ENCODE results near the gene AUTS2. TPM values are rescaled to one million over a fixed set of nuclear protein-coding genes. Genes with fewer than 3 reads are reported as not detected.
A peak's percentile ranks its signal among the peaks of the same experiment; 100 is the strongest.

Gene AUTS2
- total RNA-seq, 1 experiment from 2014 or later, result 42.1 TPM

DNA sequence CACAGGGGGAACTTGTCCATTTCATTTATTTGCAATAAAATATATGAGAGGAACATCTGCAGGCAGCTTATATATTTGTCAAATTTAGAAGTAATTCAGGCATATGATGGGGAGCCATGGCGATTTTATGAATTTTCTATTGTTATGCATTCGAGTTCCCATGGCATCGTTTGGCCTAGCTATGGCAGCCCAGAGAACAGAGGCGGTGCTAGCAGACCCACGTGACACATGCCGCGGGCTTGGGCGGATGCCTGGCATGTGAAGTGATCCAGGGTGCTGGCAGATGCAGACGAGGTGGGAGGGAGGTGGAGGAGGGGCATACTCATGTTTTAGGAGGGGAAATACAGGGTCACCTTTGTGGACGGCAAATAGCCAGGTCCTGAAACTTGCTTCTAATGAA lies 973.7 kb downstream of the AUTS2 start:
- CTCF ChIA-PET, result no interaction called here
- no peak overlapping the region for H3K27ac ChIP-seq (ENCODE audit: low read depth, low read length, poor library complexity, severe bottlenecking)
- peaks cover 24% of the 10 kb centered on the region for H3K27me3 ChIP-seq (replicated peaks; ENCODE audit: insufficient read depth, low read depth, low read length, poor library complexity)
- TF ChIP-seq EZH2 (IDR thresholded peaks at IDR 0.05; ENCODE audit: borderline replicate concordance, low read depth, low read length, poor library complexity, severe bottlenecking), result no peak
- TF ChIP-seq, protein P1, sequence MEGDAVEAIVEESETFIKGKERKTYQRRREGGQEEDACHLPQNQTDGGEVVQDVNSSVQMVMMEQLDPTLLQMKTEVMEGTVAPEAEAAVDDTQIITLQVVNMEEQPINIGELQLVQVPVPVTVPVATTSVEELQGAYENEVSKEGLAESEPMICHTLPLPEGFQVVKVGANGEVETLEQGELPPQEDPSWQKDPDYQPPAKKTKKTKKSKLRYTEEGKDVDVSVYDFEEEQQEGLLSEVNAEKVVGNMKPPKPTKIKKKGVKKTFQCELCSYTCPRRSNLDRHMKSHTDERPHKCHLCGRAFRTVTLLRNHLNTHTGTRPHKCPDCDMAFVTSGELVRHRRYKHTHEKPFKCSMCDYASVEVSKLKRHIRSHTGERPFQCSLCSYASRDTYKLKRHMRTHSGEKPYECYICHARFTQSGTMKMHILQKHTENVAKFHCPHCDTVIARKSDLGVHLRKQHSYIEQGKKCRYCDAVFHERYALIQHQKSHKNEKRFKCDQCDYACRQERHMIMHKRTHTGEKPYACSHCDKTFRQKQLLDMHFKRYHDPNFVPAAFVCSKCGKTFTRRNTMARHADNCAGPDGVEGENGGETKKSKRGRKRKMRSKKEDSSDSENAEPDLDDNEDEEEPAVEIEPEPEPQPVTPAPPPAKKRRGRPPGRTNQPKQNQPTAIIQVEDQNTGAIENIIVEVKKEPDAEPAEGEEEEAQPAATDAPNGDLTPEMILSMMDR (conservative IDR thresholded peaks at IDR 0.05; ENCODE audit: low read depth, low read length), result no peak
- no peak for DNase-seq (ENCODE audit: low spot score)
- H3K4me3 ChIP-seq (ENCODE audit: low read depth, low read length, poor library complexity, severe bottlenecking), result no peak overlapping the region
- H3K4me1 ChIP-seq (ENCODE audit: insufficient read depth, low read length, poor library complexity, severe bottlenecking), result peaks cover 15% of the 10 kb centered on the region
- POLR2A ChIA-PET (ENCODE audit: low non-redundant PET), result interaction anchor here (0.6 kb wide), 1 partner anchor 26 kb away, joined by 10 read pairs; no protein-coding TSS in a partner anchor
- intact Hi-C loops (cut with micrococcal nuclease; ENCODE audit: unreplicated experiment), result no loop called here
- no peaks in the 10 kb centered on the region for H3K9me3 ChIP-seq (ENCODE audit: low read depth, low read length, poor library complexity, severe bottlenecking)
- BruUV-seq (replicated peaks), result no TSS peak
- no peaks in the 10 kb centered on the region for H3K36me3 ChIP-seq (ENCODE audit: insufficient read depth, low read length, poor library complexity, severe bottlenecking)

GRCh38 chr7:70572571-70572970 lies 974.3 kb downstream of the AUTS2 start:
- Histone ChIP-seq H3K27ac (ENCODE audit: low read depth, low read length, poor library complexity, severe bottlenecking) (no peak overlapping the region), H3K36me3 (ENCODE audit: insufficient read depth, low read length, poor library complexity, severe bottlenecking) (no peaks in the 10 kb centered on the region), H3K4me1 (ENCODE audit: insufficient read depth, low read length, poor library complexity, severe bottlenecking) (peaks cover 15% of the 10 kb centered on the region), H3K4me3 (ENCODE audit: low read depth, low read length, poor library complexity, severe bottlenecking) (no peak overlapping the region), H3K9me3 (ENCODE audit: low read depth, low read length, poor library complexity, severe bottlenecking) (no peaks in the 10 kb centered on the region), H3K27me3 (replicated peaks; ENCODE audit: insufficient read depth, low read depth, low read length, poor library complexity) (peaks cover 29% of the 10 kb centered on the region)
- no TSS peak for BruUV-seq (replicated peaks)
- DNase-seq (ENCODE audit: low spot score), result no peak
- intact Hi-C loops (cut with micrococcal nuclease; ENCODE audit: unreplicated experiment), result no loop called here
- CTCF ChIA-PET, result no interaction called here
- POLR2A ChIA-PET (ENCODE audit: low non-redundant PET), result no interaction called here
- TF ChIP-seq EZH2 (IDR thresholded peaks at IDR 0.05; ENCODE audit: borderline replicate concordance, low read depth, low read length, poor library complexity, severe bottlenecking), result no peak
- TF ChIP-seq, protein P1 (conservative IDR thresholded peaks at IDR 0.05; ENCODE audit: low read depth, low read length), result no peak

- Histone ChIP-seq H3K27ac (ENCODE audit: low read depth, low read length, poor library complexity, severe bottlenecking) (no peak overlapping the region), H3K4me1 (ENCODE audit: insufficient read depth, low read length, poor library complexity, severe bottlenecking) (peaks cover 15% of the 10 kb centered on the region), H3K27me3 (replicated peaks; ENCODE audit: insufficient read depth, low read depth, low read length, poor library complexity) (peaks cover 29% of the 10 kb centered on the region), H3K4me3 (ENCODE audit: low read depth, low read length, poor library complexity, severe bottlenecking) (no peak overlapping the region), H3K9me3 (ENCODE audit: low read depth, low read length, poor library complexity, severe bottlenecking) (no peaks in the 10 kb centered on the region), H3K36me3 (ENCODE audit: insufficient read depth, low read length, poor library complexity, severe bottlenecking) (no peaks in the 10 kb centered on the region)
- ChIA-PET CTCF (no interaction called here), POLR2A (ENCODE audit: low non-redundant PET) (no interaction called here)
- TF ChIP-seq, protein P1 (conservative IDR thresholded peaks at IDR 0.05; ENCODE audit: low read depth, low read length), result no peak
- TF ChIP-seq EZH2 (IDR thresholded peaks at IDR 0.05; ENCODE audit: borderline replicate concordance, low read depth, low read length, poor library complexity, severe bottlenecking), result no peak
- DNase-seq (ENCODE audit: low spot score), result peak; percentile 77
- BruUV-seq (replicated peaks), result no TSS peak
- intact Hi-C loops (cut with micrococcal nuclease; ENCODE audit: unreplicated experiment), result no loop called here
Measured at GRCh38 chr7:70573071-70573661, 974.9 kb downstream of the AUTS2 start.

Measured in A673 (cell line).